Spleen (tissue), 7 donors: ENCODE data around the gene ME3.

Source experiments
- CTCF ChIP-seq, 11 experiments: fragments of 200-600 bp in 7 of 11; fragments of 450-650 bp in 4 of 11; sonication (generic) in 4 of 11; IDR thresholded peaks in 8 of 11; conservative IDR thresholded peaks in 3 of 11; 1 replicate in 7 of 11; 2 replicates in 4 of 11; pipeline versions ENCODE4 v1.4.0 to v1.8.0; 2016 to 2021; ENCODE audit warnings: antibody characterized with exemption in 11 of 11, inconsistent platforms in 4 of 11, mild to moderate bottlenecking in 1 of 11
- POLR2A ChIP-seq, 3 donors: fragments of 450-650 bp; IDR thresholded peaks; one replicate each; pipeline ENCODE4 v1.5.1; 2017; ENCODE audit warnings: antibody characterized with exemption in 3 of 3, mild to moderate bottlenecking in 1 of 3
- POLR2AphosphoS5 ChIP-seq, 3 donors: sonication (generic); formaldehyde crosslinking; IDR thresholded peaks; one replicate each; pipeline ENCODE4 v1.5.1; 2017; ENCODE audit warnings: antibody characterized with exemption in 3 of 3
- donor health status: DM: no; HTN: no; CAD: no; lungs with moderate emphysema.
- donor health status: DM: no; HTN: no; CAD: no.
- donor health status: DM: no; HTN: no; CAD: no.

- TF ChIP-seq CTCF (IDR thresholded peaks at IDR 0.05 in 8 of 11, conservative IDR thresholded peaks at IDR 0.05 in 3 of 11) (no peak), POLR2A (IDR thresholded peaks at IDR 0.05) (no peak), POLR2AphosphoS5 (IDR thresholded peaks at IDR 0.05) (no peak)
Observed at GRCh38 chr11:86443415-86443814, 229.0 kb downstream of the ME3 start.
